Sigmoid colon (tissue), 7 donors: ENCODE measurements around the gene SLC25A11. TPM values are rescaled to one million over a fixed set of nuclear protein-coding genes. Genes with fewer than 3 reads are reported as not detected.

Experiments used
- DNase-seq: peaks from one replicate; pipeline ENCODE4 v3.0.0-alpha.2; 2019
- H3K27ac ChIP-seq, 4 donors: fragments of 200-600 bp; sonication (generic); one replicate each; pipeline ENCODE4 v1.5.1; 2016 to 2019; ENCODE audit warnings: mild to moderate bottlenecking in 1 of 4
- H3K27me3 ChIP-seq, 3 donors: fragments of 200-600 bp; sonication (generic); one replicate each; pipeline ENCODE4 v1.5.1; 2019; ENCODE audit warnings: mild to moderate bottlenecking in 1 of 3
- H3K36me3 ChIP-seq, 4 donors: fragments of 200-600 bp; sonication (generic); one replicate each; pipeline ENCODE4 v1.5.1; 2016 to 2019
- H3K4me1 ChIP-seq, 4 donors: fragments of 200-600 bp; sonication (generic); one replicate each; pipeline ENCODE4 v1.5.1; 2017 to 2019
- H3K4me3 ChIP-seq, 4 donors: fragments of 200-600 bp; sonication (generic); one replicate each; pipeline ENCODE4 v1.5.1; 2017 to 2019; ENCODE audit warnings: mild to moderate bottlenecking in 2 of 4, moderate library complexity in 1 of 4
- H3K9me3 ChIP-seq, 4 donors: fragments of 200-600 bp in 3 of 4; sonication (generic) in 3 of 4; one replicate each; pipeline versions ENCODE4 v1.5.1 to v1.6.1; 2013 to 2019
- CTCF ChIP-seq, 4 experiments: fragments of 450-650 bp in 3 of 4; fragments of 200-600 bp in 1 of 4; IDR thresholded peaks; one replicate each; pipeline ENCODE4 v1.5.1; 2016 to 2019; ENCODE audit warnings: antibody characterized with exemption in 4 of 4, mild to moderate bottlenecking in 3 of 4, moderate library complexity in 2 of 4
- EP300 ChIP-seq, 4 donors: sonication (generic); formaldehyde crosslinking; IDR thresholded peaks; one replicate each; pipeline ENCODE4 v1.6.1; 2017; ENCODE audit warnings: antibody characterized with exemption in 4 of 4
- POLR2A ChIP-seq, 2 donors: fragments of 450-650 bp; IDR thresholded peaks; one replicate each; pipeline ENCODE4 v1.6.1; 2016; ENCODE audit warnings: antibody characterized with exemption in 2 of 2, mild to moderate bottlenecking in 2 of 2, moderate library complexity in 2 of 2
- POLR2AphosphoS5 ChIP-seq, 4 donors: sonication (generic); formaldehyde crosslinking; IDR thresholded peaks; one replicate each; pipeline ENCODE4 v1.6.1; 2017; ENCODE audit warnings: antibody characterized with exemption in 4 of 4
- WGBS, 2 donors: extraction: QIAGEN DNeasy Blood & Tissue Kit; methylation state at CpG; one replicate each; pipeline ENCODE4 v1.1.7; 2013; 5-methylcytosine and 5-hydroxymethylcytosine counted together
- intact Hi-C: fragments of 100-400 bp; cut with DNase I; formaldehyde crosslinking; loops from one replicate; pipeline ENCODE4 v1.15.1; 2023
- polyA plus RNA-seq, 3 donors: library from polyadenylated mRNA; stranded (reverse); fragments of 200-250 nt; gene quantifications; one replicate each; pipeline ENCODE4 v1.2.3, GENCODE V29; 2013
- total RNA-seq, 4 donors: library from RNA; depleted of rRNA; stranded (reverse); fragments of >200 nt; gene quantifications; one replicate each; pipeline ENCODE4 v1.1.0, GENCODE V29; 2016
- donor health status: healthy with polysubstance abuse.
- donor health status: Bipolar disorder and iron deficiency.
- donor health status: healthy.

The SLC25A11 gene
- total and polyA plus RNA-seq, 7 donors: 41.0 to 82.8 (median 57.7) TPM

GRCh38 chr17:4950746-4951204 lies 10.9 kb upstream of the SLC25A11 start, which contains the start of gene ENO3:
Gene ENO3, plus strand, starts transcription at chr17:4951119. Its CDS starts 711 bp downstream, at chr17:4951830.
- Histone ChIP-seq H3K4me1 (peaks cover 0 to 39% (median 25%) of the 10 kb centered on the region in 4 donors), H3K9me3 (no peaks in the 10 kb centered on the region), H3K27ac (peak within 1 kb of the TSS; percentile 98 to 100 (median 99)), H3K4me3 (peak within 1 kb of the TSS; percentile 80 to 99 (median 96)), H3K27me3 (no peaks in the 10 kb centered on the region), H3K36me3 (peaks cover 0 to 11% (median 7%) of the 10 kb centered on the region in 4 donors)
- no peak for DNase-seq
- WGBS, 2 donors: 40 to 47% methylated on average over 7 of the region's 7 CpGs
- intact Hi-C loops: no loop called here
- TF ChIP-seq CTCF (IDR thresholded peaks at IDR 0.05) (no peak), EP300 (IDR thresholded peaks at IDR 0.05) (no peak), POLR2AphosphoS5 (IDR thresholded peaks at IDR 0.05) (no peak)

GRCh38 chr17:4950075-4950745 lies 10.4 kb upstream of the SLC25A11 start:
- peak overlapping the region; percentile 80 to 99 (median 96) for H3K4me3 ChIP-seq
- TF ChIP-seq POLR2AphosphoS5 (IDR thresholded peaks at IDR 0.05) (peak in 1 of 4 donors; percentile 2), EP300 (IDR thresholded peaks at IDR 0.05) (no peak)
- H3K4me1 ChIP-seq: peaks cover 0 to 44% (median 31%) of the 10 kb centered on the region in 4 donors
- 2 to 6% methylated on average over 52 of the region's 52 CpGs for WGBS, 2 donors
- peaks cover 0 to 16% (median 11%) of the 10 kb centered on the region in 4 donors for H3K36me3 ChIP-seq
- peak overlapping the region; percentile 98 to 100 (median 99) for H3K27ac ChIP-seq
- DNase-seq: peak; percentile 83
- H3K9me3 ChIP-seq: no peaks in the 10 kb centered on the region
- intact Hi-C loops: no loop called here
- H3K27me3 ChIP-seq: no peaks in the 10 kb centered on the region

- Histone ChIP-seq H3K4me3 (peak overlapping the region; percentile 80 to 99 (median 96)), H3K36me3 (peaks cover 5 to 23% (median 16%) of the 10 kb centered on the region in 4 donors), H3K27ac (peak overlapping the region; percentile 98 to 100 (median 99)), H3K27me3 (no peaks in the 10 kb centered on the region), H3K4me1 (peaks cover 0 to 52% (median 38%) of the 10 kb centered on the region in 4 donors), H3K9me3 (no peaks in the 10 kb centered on the region)
- intact Hi-C loops: loop anchor here (1.0 kb wide), 1 partner anchor 18 kb away; the partner anchor contains the start of gene SPAG7
- 1% methylated on average over 75 of the region's 75 CpGs for WGBS, 2 donors
- TF ChIP-seq POLR2AphosphoS5 (IDR thresholded peaks at IDR 0.05) (peak in 2 of 4 donors; percentile 40 to 42), EP300 (IDR thresholded peaks at IDR 0.05) (no peak)
- DNase-seq: peak; percentile 89
Observed at GRCh38 chr17:4949321-4950074, 9.7 kb upstream of the SLC25A11 start.

- WGBS, 2 donors: 1% methylated on average over 40 of the region's 40 CpGs
- H3K4me1 ChIP-seq: peaks cover 0 to 55% (median 43%) of the 10 kb centered on the region in 4 donors
- no peaks in the 10 kb centered on the region for H3K27me3 ChIP-seq
- TF ChIP-seq POLR2A (IDR thresholded peaks at IDR 0.05) (peak; percentile 22 to 29), POLR2AphosphoS5 (IDR thresholded peaks at IDR 0.05) (peak; percentile 27 to 83 (median 60)), EP300 (IDR thresholded peaks at IDR 0.05) (no peak), CTCF (IDR thresholded peaks at IDR 0.05) (no peak)
- intact Hi-C loops: loop anchor here (1.0 kb wide), 1 partner anchor 18 kb away; the partner anchor contains the start of gene SPAG7
- peaks cover 9 to 29% (median 19%) of the 10 kb centered on the region in 4 donors for H3K36me3 ChIP-seq
- H3K9me3 ChIP-seq: no peaks in the 10 kb centered on the region
- DNase-seq: peak; percentile 92
- peak overlapping the region; percentile 98 to 100 (median 99) for H3K27ac ChIP-seq
- H3K4me3 ChIP-seq: peak overlapping the region; percentile 80 to 99 (median 96)
Observed at GRCh38 chr17:4948931-4949320, 9.1 kb upstream of the SLC25A11 start.

- peak; percentile 96 for DNase-seq
- peak within 1 kb of the TSS; percentile 98 to 100 (median 99) for H3K27ac ChIP-seq
- H3K36me3 ChIP-seq: peaks cover 12 to 34% (median 23%) of the 10 kb centered on the region in 4 donors
- H3K27me3 ChIP-seq: no peaks in the 10 kb centered on the region
- peak within 1 kb of the TSS; percentile 80 to 99 (median 96) for H3K4me3 ChIP-seq
- intact Hi-C loops: no loop called here
- TF ChIP-seq POLR2A (IDR thresholded peaks at IDR 0.05): peak; percentile 73 to 80
- no peak for TF ChIP-seq EP300 (IDR thresholded peaks at IDR 0.05)
- TF ChIP-seq POLR2AphosphoS5 (IDR thresholded peaks at IDR 0.05): peak; percentile 56 to 90 (median 81)
- H3K9me3 ChIP-seq: no peaks in the 10 kb centered on the region
- WGBS, 2 donors: 0% methylated on average over 59 of the region's 59 CpGs
- peaks cover 0 to 55% (median 44%) of the 10 kb centered on the region in 4 donors for H3K4me1 ChIP-seq
Observed at GRCh38 chr17:4948166-4948930, 8.5 kb upstream of the SLC25A11 start, which contains the start of gene PFN1. Gene PFN1, minus strand, starts transcription at chr17:4948530. Its CDS starts 136 bp downstream, at chr17:4948394.
